Activated T-helper 1 cell treated with anti-CD3 and anti-CD28 coated beads, Interleukin-12 subunit alpha, Interleukin-12 subunit beta, Interleukin-2, Interleukin-4 antibody, amounts not matched to agents 30 ng/mL and 10 ng/mL and 1 ng/mL, durations not matched to agents 14 hours and 24 hours and 36 hours (primary cell): ENCODE results near the gene ACYP2. TPM values are rescaled to one million over a fixed set of nuclear protein-coding genes. Genes with fewer than 3 reads are reported as not detected.

Source experiments
- DNase-seq: peaks from one replicate; pipeline ENCODE4 v3.0.0; 2021; ENCODE audit warnings: low spot score
- H3K27ac Mint-ChIP-seq: one replicate; pipeline ENCODE4 v1.8.0; 2021; ENCODE audit warnings: mild to moderate bottlenecking, mixed read lengths
- H3K27me3 Mint-ChIP-seq: one replicate; pipeline ENCODE4 v1.8.0; 2022; ENCODE audit warnings: mild to moderate bottlenecking, moderate library complexity, mixed read lengths; ENCODE audit not compliant: insufficient read depth
- H3K36me3 Mint-ChIP-seq: one replicate; pipeline ENCODE4 v1.8.0; 2021; ENCODE audit warnings: low read depth, mixed read lengths
- H3K4me1 Mint-ChIP-seq: one replicate; pipeline ENCODE4 v1.8.0; 2021; ENCODE audit warnings: low read depth, mixed read lengths
- H3K4me3 Mint-ChIP-seq: one replicate; pipeline ENCODE4 v1.8.0; 2021; ENCODE audit warnings: mild to moderate bottlenecking, moderate library complexity, mixed read lengths
- H3K9me3 Mint-ChIP-seq: one replicate; pipeline ENCODE4 v1.8.0; 2021; ENCODE audit warnings: mixed read lengths
- intact Hi-C: fragments of 100-400 bp; cut with micrococcal nuclease; formaldehyde crosslinking; loops from one replicate; pipeline ENCODE4 v1.15.1; 2024
- total RNA-seq: library from RNA; stranded (reverse); gene quantifications from 2 replicates; pipeline ENCODE4 v1.2.3, GENCODE V29; 2022

The ACYP2 gene
- total RNA-seq, 1 donor from 2014 or later: 5.2 TPM

- no peaks in the 10 kb centered on the region for H3K27me3 Mint-ChIP-seq
- DNase-seq: no peak
- no peaks in the 10 kb centered on the region for H3K9me3 Mint-ChIP-seq
- peaks cover 1% of the 10 kb centered on the region for H3K36me3 Mint-ChIP-seq
- H3K4me3 Mint-ChIP-seq: no peak overlapping the region
- peaks cover 4% of the 10 kb centered on the region for H3K4me1 Mint-ChIP-seq
- intact Hi-C loops: no loop called here
- H3K27ac Mint-ChIP-seq: no peak overlapping the region
Observed at GRCh38 chr2:54224997-54225396, 109.6 kb downstream of the ACYP2 start.

DNA sequence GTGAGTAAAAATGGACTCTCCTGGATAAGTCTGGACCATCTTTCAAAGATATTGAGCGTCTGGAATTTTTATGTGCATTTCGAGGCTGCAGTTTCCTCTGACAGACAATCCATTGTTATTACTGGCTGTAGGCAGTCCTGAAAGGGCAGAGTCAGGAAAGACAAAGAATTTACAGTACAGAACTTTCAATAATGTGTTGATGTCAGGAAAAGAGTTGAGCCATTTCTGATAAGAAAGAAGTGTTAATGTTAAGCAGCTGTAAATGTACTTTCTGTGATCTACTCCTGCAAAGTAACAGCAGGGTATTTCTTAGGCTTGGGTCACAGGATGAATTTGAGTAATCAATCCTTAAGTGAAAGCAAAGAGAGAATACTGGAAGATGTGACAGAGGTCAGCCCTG, 110.8 kb downstream of the ACYP2 start:
- intact Hi-C loops: no loop called here
- Mint-ChIP-seq H3K36me3 (peaks cover 1% of the 10 kb centered on the region), H3K9me3 (no peaks in the 10 kb centered on the region), H3K27me3 (no peaks in the 10 kb centered on the region), H3K27ac (no peak overlapping the region), H3K4me3 (no peak overlapping the region), H3K4me1 (peaks cover 4% of the 10 kb centered on the region)
- no peak for DNase-seq

- H3K4me3 Mint-ChIP-seq: no peak overlapping the region
- intact Hi-C loops: no loop called here
- H3K4me1 Mint-ChIP-seq: peaks cover 4% of the 10 kb centered on the region
- H3K9me3 Mint-ChIP-seq: no peaks in the 10 kb centered on the region
- no peak for DNase-seq
- no peak overlapping the region for H3K27ac Mint-ChIP-seq
- H3K36me3 Mint-ChIP-seq: peaks cover 1% of the 10 kb centered on the region
- no peaks in the 10 kb centered on the region for H3K27me3 Mint-ChIP-seq
Observed at GRCh38 chr2:54227798-54228197, 112.4 kb downstream of the ACYP2 start.

DNA sequence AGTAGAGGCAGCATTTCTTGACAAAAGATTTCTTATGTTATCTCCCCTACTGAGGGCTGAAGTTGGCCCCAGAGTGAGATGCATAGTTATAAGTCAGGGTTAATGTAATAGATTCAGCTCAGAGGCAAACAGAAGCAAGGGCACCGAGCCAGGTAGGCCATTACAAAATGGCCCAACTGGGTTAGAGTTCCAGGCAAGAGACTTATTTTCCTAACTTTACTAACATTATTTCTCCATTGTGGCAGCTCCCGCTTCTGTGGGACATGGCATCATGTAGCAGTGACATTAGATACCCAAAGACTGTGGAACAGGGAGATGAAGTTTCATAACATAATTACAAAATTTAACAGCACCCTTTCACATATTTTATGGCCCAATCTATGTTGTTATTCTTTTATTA, 113.5 kb downstream of the ACYP2 start:
- intact Hi-C loops: no loop called here
- Mint-ChIP-seq H3K36me3 (peaks cover 1% of the 10 kb centered on the region), H3K9me3 (no peaks in the 10 kb centered on the region), H3K27ac (no peak overlapping the region), H3K27me3 (no peaks in the 10 kb centered on the region), H3K4me3 (no peak overlapping the region), H3K4me1 (peaks cover 4% of the 10 kb centered on the region)
- DNase-seq: no peak

DNA sequence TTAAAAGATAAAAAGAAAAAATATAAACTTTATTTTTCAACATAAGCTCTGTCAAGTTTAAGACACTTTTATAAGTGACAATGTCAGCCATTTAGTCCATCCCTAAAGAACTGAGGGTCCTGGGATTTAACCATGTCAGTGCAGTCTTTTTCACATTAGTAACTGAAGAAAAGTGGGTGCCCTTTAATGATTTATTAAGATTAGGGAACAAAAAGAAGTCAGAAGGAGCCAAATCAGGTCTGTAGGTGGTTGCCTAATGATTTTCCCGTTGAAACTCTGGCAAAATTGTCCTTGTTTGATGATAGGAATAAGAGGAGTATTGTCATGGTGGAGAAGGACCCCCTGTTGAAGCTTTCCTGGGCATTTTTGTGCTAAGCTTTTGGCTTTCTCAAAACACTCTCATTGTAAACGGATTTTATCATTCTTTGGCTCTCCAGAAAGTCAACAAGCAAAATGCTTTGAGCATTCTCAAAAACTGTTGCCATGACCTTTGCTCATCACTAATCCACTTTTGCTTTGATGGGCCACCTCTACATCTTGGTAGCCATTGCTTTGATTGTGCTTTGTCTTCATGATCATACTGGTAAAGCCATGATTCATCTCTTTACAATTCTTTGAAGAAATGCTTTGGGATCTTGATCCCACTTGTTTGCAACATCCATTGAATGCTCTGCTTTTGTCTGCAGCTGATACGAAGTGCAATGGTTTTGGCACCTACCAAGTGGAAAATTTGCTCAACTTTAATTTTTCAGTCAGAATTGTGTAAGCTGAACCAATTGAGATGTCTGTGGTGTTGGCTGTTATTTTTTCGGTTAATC, 118.6 kb downstream of the ACYP2 start:
- H3K9me3 Mint-ChIP-seq: peaks cover 10% of the 10 kb centered on the region
- no peak overlapping the region for H3K4me3 Mint-ChIP-seq
- no peaks in the 10 kb centered on the region for H3K36me3 Mint-ChIP-seq
- DNase-seq: no peak
- H3K4me1 Mint-ChIP-seq: peaks cover 4% of the 10 kb centered on the region
- H3K27me3 Mint-ChIP-seq: no peaks in the 10 kb centered on the region
- intact Hi-C loops: no loop called here
- H3K27ac Mint-ChIP-seq: no peak overlapping the region

GRCh38 chr2:54237428-54237827, 122.0 kb downstream of the ACYP2 start:
- peaks cover 10% of the 10 kb centered on the region for H3K9me3 Mint-ChIP-seq
- no peak overlapping the region for H3K27ac Mint-ChIP-seq
- H3K27me3 Mint-ChIP-seq: no peaks in the 10 kb centered on the region
- H3K4me3 Mint-ChIP-seq: no peak overlapping the region
- no peaks in the 10 kb centered on the region for H3K4me1 Mint-ChIP-seq
- intact Hi-C loops: no loop called here
- no peak for DNase-seq
- H3K36me3 Mint-ChIP-seq: no peaks in the 10 kb centered on the region

DNA sequence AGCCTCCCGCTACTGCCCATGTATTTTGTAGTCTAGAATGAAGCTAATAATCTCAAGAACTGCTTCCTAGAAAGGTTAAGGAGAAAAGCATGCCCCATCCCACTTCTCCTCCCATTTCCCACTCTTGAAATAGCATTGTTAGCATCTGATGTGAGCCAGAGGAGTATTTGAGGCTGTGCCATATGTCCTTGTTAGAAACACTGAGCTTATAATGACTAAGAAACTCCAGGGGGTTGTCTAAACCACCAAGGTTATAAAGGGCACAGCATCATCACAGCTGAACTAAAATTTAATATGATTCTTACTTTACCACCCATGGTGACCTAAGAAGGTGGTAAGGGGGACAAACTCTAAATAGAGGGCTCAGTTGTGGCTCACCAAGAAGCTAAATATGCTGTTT, 124.0 kb downstream of the ACYP2 start:
- intact Hi-C loops: no loop called here

GRCh38 chr2:54240515-54241469, 125.4 kb downstream of the ACYP2 start:
- H3K36me3 Mint-ChIP-seq: no peaks in the 10 kb centered on the region
- H3K27ac Mint-ChIP-seq: no peak overlapping the region
- no peak for DNase-seq
- no peaks in the 10 kb centered on the region for H3K27me3 Mint-ChIP-seq
- H3K4me3 Mint-ChIP-seq: no peak overlapping the region
- intact Hi-C loops: no loop called here
- H3K4me1 Mint-ChIP-seq: no peaks in the 10 kb centered on the region
- peaks cover 10% of the 10 kb centered on the region for H3K9me3 Mint-ChIP-seq

More for the DNA sequence above, 124.0 kb downstream of the ACYP2 start:
- no peaks in the 10 kb centered on the region for H3K27me3 Mint-ChIP-seq
- H3K4me1 Mint-ChIP-seq: no peaks in the 10 kb centered on the region
- H3K9me3 Mint-ChIP-seq: peaks cover 10% of the 10 kb centered on the region
- no peak overlapping the region for H3K4me3 Mint-ChIP-seq
- no peak for DNase-seq
- H3K36me3 Mint-ChIP-seq: no peaks in the 10 kb centered on the region
- H3K27ac Mint-ChIP-seq: no peak overlapping the region

GRCh38 chr2:54247115-54247514, 131.7 kb downstream of the ACYP2 start:
- Mint-ChIP-seq H3K9me3 (no peaks in the 10 kb centered on the region), H3K36me3 (no peaks in the 10 kb centered on the region), H3K4me3 (no peak overlapping the region), H3K27me3 (no peaks in the 10 kb centered on the region), H3K27ac (no peak overlapping the region), H3K4me1 (no peaks in the 10 kb centered on the region)
- intact Hi-C loops: no loop called here
- DNase-seq: no peak

GRCh38 chr2:54249629-54250028, 134.2 kb downstream of the ACYP2 start:
- H3K4me1 Mint-ChIP-seq: no peaks in the 10 kb centered on the region
- no peaks in the 10 kb centered on the region for H3K36me3 Mint-ChIP-seq
- intact Hi-C loops: no loop called here
- no peaks in the 10 kb centered on the region for H3K27me3 Mint-ChIP-seq
- no peak for DNase-seq
- H3K4me3 Mint-ChIP-seq: no peak overlapping the region
- H3K9me3 Mint-ChIP-seq: no peaks in the 10 kb centered on the region
- H3K27ac Mint-ChIP-seq: no peak overlapping the region

DNA sequence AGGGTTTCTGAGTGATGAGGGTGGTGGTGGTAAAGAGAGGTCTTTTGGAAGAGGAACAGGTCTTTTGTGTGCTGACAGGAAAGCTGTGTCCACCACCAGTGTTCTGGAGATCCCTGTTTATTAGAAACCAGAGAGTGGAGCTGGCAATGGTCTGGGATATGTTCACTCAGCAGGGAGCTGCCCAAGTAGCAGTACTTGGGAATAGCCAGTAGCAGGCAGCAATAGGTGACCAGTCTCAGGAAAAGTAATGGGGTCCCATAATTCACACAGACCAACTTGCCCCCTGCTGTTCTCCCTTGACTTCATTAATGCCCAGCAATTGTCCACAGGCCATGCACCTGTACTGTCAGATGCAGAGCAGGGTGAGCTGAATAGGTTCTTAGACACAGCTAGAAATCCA, 138.8 kb downstream of the ACYP2 start:
- Mint-ChIP-seq H3K4me1 (no peaks in the 10 kb centered on the region), H3K36me3 (no peaks in the 10 kb centered on the region), H3K27me3 (no peaks in the 10 kb centered on the region), H3K9me3 (no peaks in the 10 kb centered on the region), H3K4me3 (no peak overlapping the region), H3K27ac (no peak overlapping the region)
- intact Hi-C loops: no loop called here
- DNase-seq: no peak

DNA sequence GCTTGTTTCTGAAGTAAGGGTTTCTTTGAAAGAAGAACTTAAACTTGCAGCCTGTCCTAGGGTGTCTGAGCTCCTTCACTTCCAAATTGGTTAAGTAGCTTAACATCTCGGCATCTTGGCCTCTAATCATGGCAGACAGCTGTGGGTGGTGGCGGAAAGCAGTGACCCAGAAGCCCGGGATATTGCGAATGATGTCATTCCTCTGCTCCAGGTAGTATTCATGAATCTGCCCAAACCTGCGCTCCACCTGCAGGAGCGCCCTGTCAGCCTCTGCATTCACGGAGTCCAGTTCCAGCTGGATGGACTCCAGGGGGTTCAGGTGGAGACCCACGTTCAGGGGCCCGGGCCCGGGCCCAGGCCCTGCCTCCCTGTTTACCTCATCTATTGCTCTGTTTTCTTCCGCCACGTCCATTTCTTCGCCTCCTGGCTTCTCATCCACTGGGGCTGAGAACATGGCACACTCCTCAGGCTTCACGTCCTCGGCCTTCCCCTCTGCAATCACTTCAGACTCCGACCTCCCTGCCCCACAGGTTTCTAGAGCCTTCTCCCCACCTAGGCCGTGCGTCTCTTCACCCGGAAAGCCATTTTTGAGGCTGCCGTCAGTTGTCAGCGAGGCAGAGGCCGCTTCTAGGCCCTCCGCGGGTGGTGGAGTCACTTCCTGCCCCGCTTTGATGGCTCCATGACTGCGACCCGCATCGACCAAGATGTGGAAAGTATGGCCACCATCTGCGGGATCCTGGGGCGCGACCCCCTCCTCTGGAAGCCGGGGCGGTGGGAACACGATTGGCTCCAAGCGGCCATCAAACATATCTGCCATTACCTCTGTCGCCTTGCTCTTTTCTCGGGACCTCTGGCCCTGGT, 140.0 kb downstream of the ACYP2 start:
- no peak for DNase-seq
- H3K27me3 Mint-ChIP-seq: no peaks in the 10 kb centered on the region
- H3K36me3 Mint-ChIP-seq: no peaks in the 10 kb centered on the region
- H3K27ac Mint-ChIP-seq: no peak overlapping the region
- intact Hi-C loops: no loop called here
- no peaks in the 10 kb centered on the region for H3K9me3 Mint-ChIP-seq
- no peak overlapping the region for H3K4me3 Mint-ChIP-seq
- no peaks in the 10 kb centered on the region for H3K4me1 Mint-ChIP-seq
